Heart left ventricle (tissue), 16 donors: ENCODE results near the gene P2RY12. TPM values are rescaled to one million over a fixed set of nuclear protein-coding genes. Genes with fewer than 3 reads are reported as not detected.

ENCODE experiments used
- ATAC-seq, 4 donors: fragments of 200-7000 bp; cut with Tn5 transposase; one replicate each; pipeline ENCODE4 v1.9.1; 2020 to 2022; ENCODE audit warnings: moderate library complexity in 4 of 4, mild to moderate bottlenecking in 3 of 4, moderate number of reproducible peaks in 1 of 4
- DNase-seq, 5 donors: peaks; one replicate each; pipeline ENCODE4 v3.0.0-alpha.2; 2020
- H3K27ac ChIP-seq, 12 donors: fragments of 200-600 bp; sonication (generic) in 4 of 12; one replicate each; pipeline versions ENCODE4 v1.5.0 to v1.8.0; 2016 to 2022; ENCODE audit warnings: mild to moderate bottlenecking in 2 of 12
- H3K27me3 ChIP-seq, 9 donors: fragments of 200-600 bp; sonication (generic) in 2 of 9; one replicate each; pipeline versions ENCODE4 v1.5.1 to v1.8.0; 2016 to 2022; ENCODE audit warnings: mild to moderate bottlenecking in 3 of 9
- H3K36me3 ChIP-seq, 9 donors: fragments of 200-600 bp; sonication (generic) in 2 of 9; one replicate each; pipeline versions ENCODE4 v1.5.0 to v1.8.0; 2018 to 2022; ENCODE audit warnings: mild to moderate bottlenecking in 2 of 9
- H3K4me1 ChIP-seq, 12 donors: fragments of 200-600 bp; sonication (generic) in 4 of 12; one replicate each; pipeline versions ENCODE4 v1.5.0 to v1.8.0; 2016 to 2022; ENCODE audit warnings: mild to moderate bottlenecking in 3 of 12
- H3K4me3 ChIP-seq, 12 donors: fragments of 200-600 bp; sonication (generic) in 4 of 12; one replicate each; pipeline versions ENCODE4 v1.5.0 to v1.8.0; 2017 to 2022; ENCODE audit warnings: mild to moderate bottlenecking in 9 of 12, moderate library complexity in 4 of 12
- H3K9me3 ChIP-seq, 12 donors: fragments of 200-600 bp; sonication (generic) in 4 of 12; one replicate each; pipeline versions ENCODE4 v1.5.0 to v1.8.0; 2016 to 2022; ENCODE audit warnings: mild to moderate bottlenecking in 1 of 12
- POLR2A ChIP-seq, 2 donors: fragments of 450-650 bp; IDR thresholded peaks; one replicate each; pipeline ENCODE4 v1.6.1; 2017; ENCODE audit warnings: antibody characterized with exemption in 2 of 2, mild to moderate bottlenecking in 2 of 2, moderate library complexity in 2 of 2
- WGBS, 4 donors: extraction: QIAGEN DNeasy Blood & Tissue Kit in 2 of 4; methylation state at CpG; one replicate each; pipeline versions ENCODE4 v1.1.5 to v1.1.7; 2013 to 2018; 5-methylcytosine and 5-hydroxymethylcytosine counted together
- intact Hi-C, 10 donors: fragments of 100-400 bp; cut with DNase I; formaldehyde crosslinking; loops; one replicate each; pipeline versions ENCODE4 v1.11.1 to v1.14.2; 2022
- polyA plus RNA-seq, 2 donors: library from polyadenylated mRNA; stranded (reverse); fragments of 200-250 nt; gene quantifications; one replicate each; pipeline ENCODE4 v1.2.3, GENCODE V29; 2013
- total RNA-seq, 9 donors: library from RNA; depleted of rRNA in 2 of 9; stranded (reverse); fragments of >200 nt in 2 of 9; fragmentation: NEBNext Ultra II Directional in 3 of 9; extraction: Animal tissue kit (Norgen Biotek cat#: 25700) in 3 of 9; gene quantifications; one replicate each; pipeline versions ENCODE4 v1.1.0 to v1.2.4, GENCODE V29; 2016 to 2023
- TF ChIP-seq, protein P1 (sequence below), 12 donors: fragments of 200-600 bp; sonication (generic) in 4 of 12; IDR thresholded peaks; one replicate each; pipeline versions ENCODE4 v1.5.0 to v1.8.0; 2018 to 2022; ENCODE audit warnings: antibody characterized with exemption in 12 of 12, mild to moderate bottlenecking in 5 of 12
- donor health status: ischemic (EF 13 %, LVEDD 7.1; RV severe dilation, severe dysfunction).
- donor health status: healthy with polysubstance abuse.
- donor health status: DM: no; HTN: yes; CAD: no.
- donor health status: DM: no; HTN: no; CAD: no.
- donor health status: ischemic (EF 25% LVEDD 6.9; RV normal size, moderate dysfunction).
- donor health status: ischemic (EF 25% LVEDD 5.7; RV mildly dilated, moderate dysfunction).
- donor health status: healthy.
- donor health status: DM: yes; HTN: yes; CAD: no.
- donor health status: ischemic (EF 35%, LVEDD 5.7; RV mildly dilated, moderate dysfunction).
- donor health status: nonischemic (EF 11% LVEDD 7.7; RV severe dilation, severe dysfunction).
- donor health status: DM: yes; HTN: yes; CAD: no.
- donor health status: PGD.
- donor health status: ischemic (EF 29% LVEDD 5.4; RV normal size, mild dysfunction).
- donor health status: nonischemic (EF 23%, LVEDD 6.1; RV moderate dilation, normal function).

The P2RY12 gene
- total and polyA plus RNA-seq, 11 donors, result 0.26 to 3.4 (median 0.56) TPM

DNA sequence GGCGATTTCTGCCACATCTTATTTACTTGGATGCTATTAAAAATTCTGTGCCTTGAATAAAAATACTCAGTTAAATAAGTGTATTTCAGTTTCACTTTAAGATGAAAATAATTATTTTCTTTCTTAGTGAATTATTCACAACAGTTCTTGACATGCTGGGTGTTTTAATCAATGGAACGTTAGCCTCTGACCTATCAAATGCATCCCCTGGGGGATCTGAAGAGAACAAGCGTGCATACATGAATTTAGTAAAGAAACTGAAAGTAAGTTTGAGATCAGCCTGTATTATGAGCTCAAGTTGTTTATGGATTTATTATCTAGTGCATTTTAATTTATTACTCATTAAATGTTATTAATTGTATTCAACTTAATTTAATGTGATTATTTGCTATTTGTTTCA lies 597 bp downstream of the P2RY12 start:
- no peak for TF ChIP-seq POLR2A (IDR thresholded peaks at IDR 0.05)
- TF ChIP-seq, protein P1, sequence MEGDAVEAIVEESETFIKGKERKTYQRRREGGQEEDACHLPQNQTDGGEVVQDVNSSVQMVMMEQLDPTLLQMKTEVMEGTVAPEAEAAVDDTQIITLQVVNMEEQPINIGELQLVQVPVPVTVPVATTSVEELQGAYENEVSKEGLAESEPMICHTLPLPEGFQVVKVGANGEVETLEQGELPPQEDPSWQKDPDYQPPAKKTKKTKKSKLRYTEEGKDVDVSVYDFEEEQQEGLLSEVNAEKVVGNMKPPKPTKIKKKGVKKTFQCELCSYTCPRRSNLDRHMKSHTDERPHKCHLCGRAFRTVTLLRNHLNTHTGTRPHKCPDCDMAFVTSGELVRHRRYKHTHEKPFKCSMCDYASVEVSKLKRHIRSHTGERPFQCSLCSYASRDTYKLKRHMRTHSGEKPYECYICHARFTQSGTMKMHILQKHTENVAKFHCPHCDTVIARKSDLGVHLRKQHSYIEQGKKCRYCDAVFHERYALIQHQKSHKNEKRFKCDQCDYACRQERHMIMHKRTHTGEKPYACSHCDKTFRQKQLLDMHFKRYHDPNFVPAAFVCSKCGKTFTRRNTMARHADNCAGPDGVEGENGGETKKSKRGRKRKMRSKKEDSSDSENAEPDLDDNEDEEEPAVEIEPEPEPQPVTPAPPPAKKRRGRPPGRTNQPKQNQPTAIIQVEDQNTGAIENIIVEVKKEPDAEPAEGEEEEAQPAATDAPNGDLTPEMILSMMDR (IDR thresholded peaks at IDR 0.05), result no peak
- Histone ChIP-seq H3K9me3 (no peaks in the 10 kb centered on the region), H3K4me1 (peaks cover 0 to 51% (median 0%) of the 10 kb centered on the region in 12 donors), H3K27me3 (no peaks in the 10 kb centered on the region), H3K36me3 (no peaks in the 10 kb centered on the region), H3K4me3 (peak overlapping the region in 9 of 12 donors; percentile 18 to 52 (median 34)), H3K27ac (peak overlapping the region in 3 of 12 donors; percentile 3 to 68 (median 6))
- WGBS, 4 donors, result 52 to 60% (median 55%) methylated on average over 3 of the region's 3 CpGs
- ATAC-seq, result peak in 1 of 4 donors; percentile 53
- no peak for DNase-seq
- intact Hi-C loops, result no loop called here

- H3K4me1 ChIP-seq, result peaks cover 0 to 42% (median 0%) of the 10 kb centered on the region in 12 donors
- ATAC-seq (no peak), DNase-seq (no peak)
- H3K27ac ChIP-seq, result no peak overlapping the region
- TF ChIP-seq, protein P1 (IDR thresholded peaks at IDR 0.05), result no peak
- no peak for TF ChIP-seq POLR2A (IDR thresholded peaks at IDR 0.05)
- 61 to 85% (median 77%) methylated on average over 2 of the region's 2 CpGs for WGBS, 4 donors
- H3K4me3 ChIP-seq, result peak overlapping the region in 1 of 12 donors; percentile 44
- intact Hi-C loops, result no loop called here
- no peaks in the 10 kb centered on the region for H3K36me3 ChIP-seq
- H3K27me3 ChIP-seq, result no peaks in the 10 kb centered on the region
- no peaks in the 10 kb centered on the region for H3K9me3 ChIP-seq
Measured at GRCh38 chr3:151383111-151383510, 1.4 kb downstream of the P2RY12 start.

GRCh38 chr3:151382671-151383070 lies 1.9 kb downstream of the P2RY12 start:
- intact Hi-C loops, result no loop called here
- Histone ChIP-seq H3K27ac (no peak overlapping the region), H3K27me3 (no peaks in the 10 kb centered on the region), H3K9me3 (no peaks in the 10 kb centered on the region), H3K4me1 (peaks cover 0 to 42% (median 0%) of the 10 kb centered on the region in 12 donors), H3K36me3 (no peaks in the 10 kb centered on the region), H3K4me3 (no peak overlapping the region)
- DNase-seq, result no peak
- WGBS, 4 donors, result 92 to 96% (median 94%) methylated on average over 5 of the region's 5 CpGs
- no peak for ATAC-seq
- TF ChIP-seq POLR2A (IDR thresholded peaks at IDR 0.05), result no peak
- TF ChIP-seq, protein P1 (IDR thresholded peaks at IDR 0.05), result no peak

GRCh38 chr3:151379083-151379734 lies 5.3 kb downstream of the P2RY12 start:
- H3K9me3 ChIP-seq, result no peaks in the 10 kb centered on the region
- intact Hi-C loops, result no loop called here
- no peaks in the 10 kb centered on the region for H3K36me3 ChIP-seq
- ATAC-seq, result peak in 3 of 4 donors; percentile 50 to 55 (median 53)
- H3K27me3 ChIP-seq, result no peaks in the 10 kb centered on the region
- H3K27ac ChIP-seq, result no peak overlapping the region
- DNase-seq, result peak in 2 of 5 donors; percentile 19 to 35
- H3K4me1 ChIP-seq, result peaks cover 0 to 26% (median 0%) of the 10 kb centered on the region in 12 donors
- H3K4me3 ChIP-seq, result no peak overlapping the region
- no peak for TF ChIP-seq POLR2A (IDR thresholded peaks at IDR 0.05)
- TF ChIP-seq, protein P1 (IDR thresholded peaks at IDR 0.05), result peak in 10 of 12 donors; percentile 15 to 54 (median 38)
- WGBS, 4 donors, result 66 to 68% (median 66%) methylated on average over 4 of the region's 4 CpGs
